NCI-H748 (cell line): Measurements from ENCODE around the gene KIF1B.

ENCODE experiments used
- DNase-seq: peaks from one replicate; lab custom pipeline; 2025; ENCODE audit not compliant: unreplicated experiment; lab: John Stamatoyannopoulos, UW

KIF1B gene

GRCh38 chr1:10324627-10325026, 114.3 kb downstream of the KIF1B start:
- DNase-seq, result no peak

GRCh38 chr1:10325521-10325920, 115.2 kb downstream of the KIF1B start:
- DNase-seq, result no peak

DNA sequence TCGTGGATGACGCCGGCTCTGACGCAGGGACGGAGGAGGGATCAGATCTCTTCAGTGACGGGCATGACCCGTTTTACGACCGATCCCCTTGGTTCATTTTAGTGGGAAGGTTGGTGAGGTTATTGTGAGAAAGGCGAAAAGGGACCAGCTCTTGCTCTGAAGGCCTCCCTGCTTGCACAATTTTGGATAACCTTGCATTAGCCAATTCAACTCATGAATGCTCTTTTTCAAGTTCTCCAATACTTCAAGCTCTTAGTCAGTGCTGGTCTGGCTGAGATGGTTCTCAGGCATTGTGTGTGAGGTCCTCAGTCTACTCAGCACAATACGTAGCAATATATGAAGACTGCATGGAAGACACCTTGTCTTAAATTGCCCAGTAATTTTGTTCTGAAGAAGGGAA, 115.9 kb downstream of the KIF1B start:
- no peak for DNase-seq

- no peak for DNase-seq
These were observed 118.0 kb downstream of the KIF1B start for GRCh38 chr1:10328180-10328963.

- DNase-seq, result no peak
These were observed 127.1 kb downstream of the KIF1B start for GRCh38 chr1:10337436-10337835.

GRCh38 chr1:10338047-10338446, 127.7 kb downstream of the KIF1B start:
- DNase-seq, result peak; percentile 11

GRCh38 chr1:10338611-10339010, 128.2 kb downstream of the KIF1B start:
- no peak for DNase-seq

GRCh38 chr1:10339036-10339567, 128.7 kb downstream of the KIF1B start:
- DNase-seq, result no peak

DNA sequence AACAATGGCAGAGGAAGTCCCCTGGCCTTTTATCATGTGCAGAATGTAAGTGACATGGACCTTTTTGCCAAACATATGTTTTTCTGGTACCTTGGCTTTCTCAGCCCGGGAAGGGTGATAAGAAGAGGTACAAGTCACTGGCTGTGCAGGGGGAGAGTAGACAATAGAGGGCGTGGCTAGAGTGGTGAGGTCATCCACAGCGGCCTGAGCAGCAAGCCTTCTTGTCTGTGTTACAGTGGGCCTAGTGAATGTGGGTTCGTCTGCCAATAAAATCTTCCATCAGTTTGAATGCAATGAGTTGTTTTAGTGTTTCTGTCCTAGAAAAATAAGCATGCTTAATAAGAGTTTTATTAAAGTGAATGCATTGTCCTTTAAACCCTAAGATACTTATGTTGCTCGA, 129.4 kb downstream of the KIF1B start:
- peak; percentile 46 for DNase-seq

- no peak for DNase-seq
These were observed 130.7 kb downstream of the KIF1B start for GRCh38 chr1:10340930-10341590.

GRCh38 chr1:10347109-10347508, 136.7 kb downstream of the KIF1B start:
- no peak for DNase-seq

GRCh38 chr1:10353282-10353681, 142.9 kb downstream of the KIF1B start:
- no peak for DNase-seq

DNA sequence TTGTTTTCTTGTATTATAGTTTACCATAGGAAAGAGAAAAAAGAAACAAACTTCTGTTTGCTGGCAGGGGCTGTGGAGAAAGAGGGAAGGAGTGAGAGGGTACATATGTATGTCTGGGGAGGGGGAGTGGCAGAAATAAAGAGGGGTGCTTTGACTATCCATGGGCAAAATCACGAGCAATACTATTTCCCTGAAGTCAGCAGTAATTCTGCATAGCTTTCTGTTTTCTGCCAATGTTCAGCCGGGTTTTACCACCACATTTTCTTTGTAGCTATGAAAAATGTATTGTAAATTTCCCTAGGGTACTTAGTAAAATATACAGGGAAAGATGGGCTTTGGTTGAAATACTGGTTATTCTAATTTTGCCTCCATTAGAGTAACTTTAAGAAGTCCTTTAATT, 143.3 kb downstream of the KIF1B start:
- DNase-seq, result no peak

DNA sequence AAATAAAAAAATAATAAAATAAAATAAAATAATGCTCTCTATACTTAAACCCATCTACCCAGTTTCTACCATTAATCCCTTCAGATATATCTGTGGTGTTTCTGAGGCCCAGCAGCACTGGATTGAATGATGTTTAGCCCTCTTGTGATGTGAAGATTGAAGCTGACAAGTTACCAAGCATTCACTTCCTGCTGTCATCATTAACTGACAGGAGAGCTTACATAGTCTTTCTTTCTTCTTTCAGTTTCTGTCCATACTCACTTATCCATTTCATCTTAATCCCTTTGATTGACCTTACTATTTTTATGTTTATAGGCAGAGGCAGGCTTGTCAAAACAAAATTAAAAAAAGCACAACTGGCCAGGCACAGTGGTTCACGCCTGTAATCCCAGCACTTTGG, 149.7 kb downstream of the KIF1B start:
- DNase-seq, result no peak

- no peak for DNase-seq
These were observed 151.1 kb downstream of the KIF1B start for GRCh38 chr1:10361515-10361914.

GRCh38 chr1:10368194-10368593, 157.8 kb downstream of the KIF1B start:
- DNase-seq, result no peak

- no peak for DNase-seq
These were observed 164.1 kb downstream of the KIF1B start for GRCh38 chr1:10374442-10374860.

- peak; percentile 34 for DNase-seq
These were observed 167.1 kb downstream of the KIF1B start for GRCh38 chr1:10377365-10378029.

DNA sequence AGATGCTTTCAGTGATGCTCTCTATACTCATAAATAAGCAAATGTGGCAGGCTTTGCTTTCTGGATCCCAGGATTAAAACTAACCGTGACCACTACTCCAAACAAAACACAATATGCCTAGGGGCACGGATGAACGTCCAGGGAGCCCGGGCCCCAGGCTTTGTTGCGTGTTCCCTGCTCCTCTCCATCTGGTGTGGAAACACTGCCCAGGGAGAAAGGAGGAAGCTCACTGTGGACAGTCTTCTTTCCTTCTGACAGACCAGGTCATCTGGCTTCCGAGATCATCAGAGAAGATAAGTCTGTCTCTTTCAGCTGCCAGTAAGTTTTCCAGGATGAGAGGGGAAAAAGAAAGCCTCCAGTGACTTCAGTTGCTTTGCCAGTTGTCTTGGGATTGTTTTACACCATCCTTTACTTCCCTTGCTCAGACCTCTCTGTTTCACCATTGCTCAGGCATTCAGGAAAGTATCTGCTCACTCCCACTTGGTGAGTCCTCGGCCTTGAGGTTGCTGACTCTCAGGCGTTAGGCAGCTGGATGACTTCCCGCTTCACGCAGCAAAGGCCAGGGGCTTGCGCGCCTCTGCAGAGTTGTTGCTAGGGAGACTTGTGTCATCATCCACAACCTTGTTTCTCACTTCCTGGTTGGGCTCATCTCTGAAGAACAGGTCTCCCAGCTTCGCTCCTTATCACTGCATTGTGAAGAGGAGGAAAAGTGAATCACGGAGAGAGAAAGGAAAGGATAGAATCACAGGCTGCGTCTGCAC, 167.9 kb downstream of the KIF1B start:
- DNase-seq, result no peak

- DNase-seq, result no peak
These were observed 168.8 kb downstream of the KIF1B start for GRCh38 chr1:10379101-10379620.

GRCh38 chr1:10379676-10380075, 169.3 kb downstream of the KIF1B start:
- DNase-seq, result no peak
